K562 (cell line): ENCODE measurements around the gene THAP4. TPM values are rescaled to one million over a fixed set of nuclear protein-coding genes. Genes with fewer than 3 reads are reported as not detected.

ENCODE experiments used
- ATAC-seq: fragments of 200-7000 bp; cut with Tn5 transposase; 3 replicates; pipeline ENCODE4 v1.9.1; 2020; ENCODE audit warnings: moderate library complexity
- BruUV-seq: library from RNA; stranded (reverse); fragments of 400-500 nt; replicated peaks from 2 replicates; lab custom pipeline; 2021; lab: Mats Ljungman, UMichigan
- CTCF ChIA-PET: fragments of 300-600 bp; formaldehyde crosslinking; extraction: SDS; loops from one replicate; lab custom pipeline; 2021; ENCODE audit warnings: low intra/inter-chr PET ratio; lab: Yijun Ruan, JAX
- POLR2A ChIA-PET: fragments of 300-600, 350-650 bp; sonication (Branson Sonifier 250); formaldehyde crosslinking; extraction: SDS; loops from one replicate; lab custom pipeline; 2021; ENCODE audit warnings: antibody characterized with exemption, inconsistent platforms; lab: Yijun Ruan, JAX
- DNase-seq, 4 experiments: peaks; one replicate each; pipeline versions ENCODE4 v3.0.0 to v3.0.0-alpha.2; 2011 to 2018; ENCODE audit warnings: low spot score in 3 of 4, mixed read lengths in 3 of 4; ENCODE audit errors: extremely low read depth in 1 of 4
- FAIRE-seq: peaks from 2 replicates; lab custom pipeline; 2011; peaks lifted over from hg19 to GRCh38; lab: Jason Lieb, UNC
- H2AFZ ChIP-seq: 2 replicates; pipeline ENCODE4 v1.6.0; 2011; ENCODE audit warnings: low read depth, low read length, control low read depth, inconsistent platforms
- H3K27ac ChIP-seq: fragments of 200-600 bp; 3 replicates; pipeline ENCODE4 v1.8.0; 2011; ENCODE audit warnings: low read depth, mild to moderate bottlenecking, control low read depth, inconsistent platforms, low read length, moderate library complexity, mixed read lengths; ENCODE audit errors: extremely low read depth
- H3K27me3 ChIP-seq, 2 experiments: fragments of 300-600 bp in 1 of 2; 2 replicates in 1 of 2; 3 replicates in 1 of 2; pipeline versions ENCODE4 v1.6.0 to v1.8.0; 2011; ENCODE audit warnings: inconsistent platforms in 2 of 2, low read length in 2 of 2, mild to moderate bottlenecking in 1 of 2, mixed read lengths in 1 of 2, moderate library complexity in 1 of 2; ENCODE audit not compliant: control insufficient read depth in 2 of 2, insufficient read depth in 2 of 2
- H3K36me3 ChIP-seq: fragments of 300-600 bp; 3 replicates; pipeline ENCODE4 v1.8.0; 2011; ENCODE audit warnings: mild to moderate bottlenecking, low read length, inconsistent platforms; ENCODE audit not compliant: control insufficient read depth, insufficient read depth
- H3K4me1 ChIP-seq, 2 experiments: fragments of 200-600 bp in 1 of 2; replicated peaks in 1 of 2; 2 replicates in 1 of 2; 3 replicates in 1 of 2; pipeline versions ENCODE4 v1.5.1 to v1.8.0; 2011; ENCODE audit warnings: inconsistent platforms in 2 of 2, low read length in 2 of 2, mild to moderate bottlenecking in 1 of 2, mixed read lengths in 1 of 2, moderate library complexity in 1 of 2; ENCODE audit not compliant: control insufficient read depth in 2 of 2, insufficient read depth in 2 of 2
- H3K4me2 ChIP-seq: 2 replicates; pipeline ENCODE4 v1.6.1; 2011; ENCODE audit warnings: low read length, control low read depth, inconsistent platforms, mixed read lengths; ENCODE audit not compliant: insufficient read depth
- H3K4me3 ChIP-seq: fragments of 200-600 bp; sonication (generic), shearing (Covaris generic); 2 replicates; pipeline ENCODE4 v1.5.1; 2016; ENCODE audit warnings: control low read depth, inconsistent platforms
- H3K79me2 ChIP-seq: fragments of 200-600 bp; 3 replicates; pipeline ENCODE4 v1.8.0; 2011; ENCODE audit warnings: low read length, inconsistent platforms; ENCODE audit not compliant: control insufficient read depth, insufficient read depth
- H3K9ac ChIP-seq, 2 experiments: 2 replicates each; pipeline versions ENCODE4 v1.6.0 to v1.6.1; 2011; ENCODE audit warnings: low read depth in 2 of 2, low read length in 2 of 2, control low read depth in 1 of 2, inconsistent platforms in 1 of 2, mild to moderate bottlenecking in 1 of 2, mixed read lengths in 1 of 2; ENCODE audit not compliant: insufficient read depth in 1 of 2
- H3K9me1 ChIP-seq: one replicate; pipeline ENCODE4 v1.6.0; 2011; ENCODE audit warnings: inconsistent platforms, mild to moderate bottlenecking, low read length, moderate library complexity; ENCODE audit not compliant: control insufficient read depth, insufficient read depth
- H3K9me3 ChIP-seq: replicated peaks from 2 replicates; pipeline ENCODE4 v1.5.1; 2011; ENCODE audit warnings: low read depth, low read length, inconsistent platforms; ENCODE audit not compliant: control insufficient read depth, insufficient read depth
- H4K20me1 ChIP-seq: replicated peaks from 2 replicates; pipeline ENCODE4 v1.6.1; 2011; ENCODE audit warnings: low read length, inconsistent platforms, mixed read lengths; ENCODE audit not compliant: control insufficient read depth, insufficient read depth
- TCF7 ChIP-seq: sonication (generic); IDR thresholded peaks from 2 replicates; pipeline ENCODE4 v1.6.1; 2016; ENCODE audit warnings: antibody characterized with exemption, borderline replicate concordance
- WGBS: fragments of 100-300 bp; shearing (Covaris generic); methylation state at CpG from one replicate; pipeline ENCODE4 v1.1.6; 2016; ENCODE audit warnings: low coverage, mixed read lengths; ENCODE audit not compliant: insufficient coverage; ENCODE audit errors: missing lambda C conversion rate; 5-methylcytosine and 5-hydroxymethylcytosine counted together
- in situ Hi-C: fragments of 300-500 bp; cut with MboI; formaldehyde crosslinking; loops from 4 replicates; pipeline ENCODE4 v1.15.0; 2018; ENCODE audit warnings: inconsistent platforms, mixed read lengths
- intact Hi-C: fragments of 100-400 bp; cut with micrococcal nuclease; formaldehyde crosslinking; loops from 2 replicates; pipeline ENCODE4 v1.14.2; 2022
- polyA plus RNA-seq, 8 experiments: library from polyadenylated mRNA; depleted of rRNA in 4 of 8; stranded (reverse) in 5 of 8; unstranded in 3 of 8; fragments of >200 nt; fragmentation: Nextera tagmentation in 2 of 8; fragmentation: Illumina TruSeq in 1 of 8; extraction: Ambion mirVana in 2 of 8; extraction: Trizol in 1 of 8; gene quantifications; 2 replicates each; pipeline versions ENCODE4 v1.2.1 to v1.2.3, GENCODE V29; 2011 to 2014; ENCODE audit warnings: inconsistent platforms in 1 of 8, missing spikeins in 1 of 8
- total RNA-seq, 7 experiments: library from RNA; depleted of rRNA in 6 of 7; stranded (reverse); fragments of >200 nt in 6 of 7; fragmentation: Illumina TruSeq in 2 of 7; extraction: Trizol in 2 of 7; gene quantifications; 2 replicates each; pipeline versions ENCODE4 v1.2.1 to v1.2.3, GENCODE V29; 2011 to 2021; ENCODE audit warnings: low replicate concordance in 1 of 7
- TF ChIP-seq, protein P1 (sequence below): sonication (generic); formaldehyde crosslinking; IDR thresholded peaks from 2 replicates; pipeline ENCODE4 v1.8.1; 2023; ENCODE audit warnings: mild to moderate bottlenecking, missing genetic modification reagents

THAP4 gene
- total and polyA plus RNA-seq, 9 of the 15 experiments (the other 6 are each of a cell fraction or from before 2014, with no cell fraction given): 8.6 to 60.9 (median 43.9) TPM

DNA sequence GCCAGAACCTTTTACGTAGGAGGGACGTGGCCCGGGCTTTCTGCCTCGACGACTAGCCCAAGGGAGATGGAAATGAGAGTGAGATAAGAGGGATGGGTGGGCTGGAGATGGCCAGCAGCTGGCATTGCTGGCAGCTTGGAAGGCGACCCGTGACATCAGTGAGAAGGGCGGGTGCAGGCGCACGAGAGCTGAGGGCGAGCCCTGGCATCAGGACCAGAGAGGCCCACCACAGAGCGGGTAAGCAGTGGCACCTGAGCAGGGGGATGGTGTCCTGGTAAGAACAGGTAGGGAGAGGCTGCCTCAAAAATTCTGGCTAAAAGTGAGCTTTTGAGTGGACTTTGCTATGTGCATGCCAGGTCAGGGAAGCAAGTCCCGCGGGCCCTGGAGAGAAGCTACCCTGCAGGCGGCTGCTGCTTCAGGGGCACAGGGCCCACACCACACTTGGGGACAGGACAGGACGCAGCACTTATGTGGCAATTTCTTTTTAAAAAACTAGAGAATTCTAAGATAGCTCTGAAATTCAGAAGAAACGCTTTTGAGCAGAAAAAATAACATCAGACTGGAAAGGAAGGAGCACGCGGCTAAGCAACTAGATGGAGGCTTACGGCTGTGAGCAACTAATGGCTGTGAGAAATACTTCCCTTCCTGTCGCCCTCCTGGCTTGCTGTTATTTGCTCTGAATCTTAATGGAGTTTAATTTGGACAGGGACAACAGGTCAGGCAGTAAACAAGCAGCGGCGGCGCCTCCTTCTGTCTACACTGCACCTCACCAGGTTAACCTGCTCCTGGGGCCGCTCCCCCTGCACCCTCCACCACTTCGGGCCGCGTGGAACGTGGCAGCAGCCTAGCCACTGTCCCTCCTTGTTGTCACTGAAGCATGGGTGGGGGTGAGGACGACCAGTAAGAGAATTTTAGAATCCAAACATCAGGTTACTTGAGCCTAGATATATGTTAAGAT is 20.5 kb downstream of the THAP4 start:
- Histone ChIP-seq H3K4me2 (no peak overlapping the region), H3K9me1 (no peaks in the 10 kb centered on the region)
- POLR2A ChIA-PET: interaction anchor here (0.9 kb wide), 1 partner anchor 21 kb away, joined by 3 read pairs; the partner anchor contains the start of gene ATG4B

More for the DNA sequence above, 20.5 kb downstream of the THAP4 start:
- FAIRE-seq (no peak), ATAC-seq (peak; percentile 44; the same call in 1 of the 3 replicates), DNase-seq (no peak)
- in situ Hi-C loops (no loop called here), intact Hi-C loops (no loop called here)
- H3K4me1 ChIP-seq: peaks cover 7 to 19% of the 10 kb centered on the region in 2 experiments; a peak in 3 of 5 replicates
- no peak overlapping the region for H3K4me3 ChIP-seq
- peak overlapping the region in 1 of 2 experiments; percentile 45; a peak in 2 of 4 replicates for H3K9ac ChIP-seq
- no peaks in the 10 kb centered on the region for H3K9me3 ChIP-seq
- peaks cover 8% of the 10 kb centered on the region; the same call in 1 of the 2 replicates for H4K20me1 ChIP-seq
- H3K27me3 ChIP-seq: no peaks in the 10 kb centered on the region
- TF ChIP-seq, protein P1, sequence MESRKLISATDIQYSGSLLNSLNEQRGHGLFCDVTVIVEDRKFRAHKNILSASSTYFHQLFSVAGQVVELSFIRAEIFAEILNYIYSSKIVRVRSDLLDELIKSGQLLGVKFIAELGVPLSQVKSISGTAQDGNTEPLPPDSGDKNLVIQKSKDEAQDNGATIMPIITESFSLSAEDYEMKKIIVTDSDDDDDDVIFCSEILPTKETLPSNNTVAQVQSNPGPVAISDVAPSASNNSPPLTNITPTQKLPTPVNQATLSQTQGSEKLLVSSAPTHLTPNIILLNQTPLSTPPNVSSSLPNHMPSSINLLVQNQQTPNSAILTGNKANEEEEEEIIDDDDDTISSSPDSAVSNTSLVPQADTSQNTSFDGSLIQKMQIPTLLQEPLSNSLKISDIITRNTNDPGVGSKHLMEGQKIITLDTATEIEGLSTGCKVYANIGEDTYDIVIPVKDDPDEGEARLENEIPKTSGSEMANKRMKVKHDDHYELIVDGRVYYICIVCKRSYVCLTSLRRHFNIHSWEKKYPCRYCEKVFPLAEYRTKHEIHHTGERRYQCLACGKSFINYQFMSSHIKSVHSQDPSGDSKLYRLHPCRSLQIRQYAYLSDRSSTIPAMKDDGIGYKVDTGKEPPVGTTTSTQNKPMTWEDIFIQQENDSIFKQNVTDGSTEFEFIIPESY (CRISPR knock-in tag): peak; percentile 27; the same call in 1 of the 2 replicates
- TF ChIP-seq TCF7: no peak
- 83% methylated on average over 17 of the region's 30 CpGs for WGBS
- no TSS peak for BruUV-seq
- no peak overlapping the region for H2AFZ ChIP-seq
- H3K27ac ChIP-seq: no peak overlapping the region
- H3K79me2 ChIP-seq: peaks cover 59% of the 10 kb centered on the region
- H3K36me3 ChIP-seq: peaks cover 35% of the 10 kb centered on the region; the same call in 2 of the 3 replicates
- CTCF ChIA-PET: no interaction called here
